CD4-positive, alpha-beta T cell treated with Interleukin-17A for 1 hour (primary cell): ENCODE results near the gene NOL8.

Experiments used
- DNase-seq: peaks from one replicate; pipeline ENCODE4 v3.0.0-alpha.2; 2020

The NOL8 gene

DNA sequence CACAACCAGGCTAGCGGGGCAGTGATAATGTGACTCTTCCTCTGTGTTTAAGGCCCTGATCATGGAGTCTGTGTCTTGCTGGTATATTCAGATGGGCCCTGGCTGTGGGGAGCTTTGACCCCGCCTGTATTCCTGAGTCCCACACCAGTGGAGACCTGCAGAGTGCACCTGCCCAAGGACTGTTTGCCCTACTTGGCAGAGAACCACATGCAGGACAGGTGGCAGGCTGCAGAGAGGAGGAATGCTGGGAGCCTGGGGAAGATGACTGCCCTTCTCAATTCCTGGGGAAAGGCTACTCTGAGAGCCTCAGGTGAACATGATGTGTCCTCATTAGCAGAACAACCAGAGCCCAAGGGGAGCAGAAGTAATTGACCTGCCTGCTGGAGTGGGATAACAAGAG is 67.8 kb downstream of the NOL8 start:
- DNase-seq: no peak

DNA sequence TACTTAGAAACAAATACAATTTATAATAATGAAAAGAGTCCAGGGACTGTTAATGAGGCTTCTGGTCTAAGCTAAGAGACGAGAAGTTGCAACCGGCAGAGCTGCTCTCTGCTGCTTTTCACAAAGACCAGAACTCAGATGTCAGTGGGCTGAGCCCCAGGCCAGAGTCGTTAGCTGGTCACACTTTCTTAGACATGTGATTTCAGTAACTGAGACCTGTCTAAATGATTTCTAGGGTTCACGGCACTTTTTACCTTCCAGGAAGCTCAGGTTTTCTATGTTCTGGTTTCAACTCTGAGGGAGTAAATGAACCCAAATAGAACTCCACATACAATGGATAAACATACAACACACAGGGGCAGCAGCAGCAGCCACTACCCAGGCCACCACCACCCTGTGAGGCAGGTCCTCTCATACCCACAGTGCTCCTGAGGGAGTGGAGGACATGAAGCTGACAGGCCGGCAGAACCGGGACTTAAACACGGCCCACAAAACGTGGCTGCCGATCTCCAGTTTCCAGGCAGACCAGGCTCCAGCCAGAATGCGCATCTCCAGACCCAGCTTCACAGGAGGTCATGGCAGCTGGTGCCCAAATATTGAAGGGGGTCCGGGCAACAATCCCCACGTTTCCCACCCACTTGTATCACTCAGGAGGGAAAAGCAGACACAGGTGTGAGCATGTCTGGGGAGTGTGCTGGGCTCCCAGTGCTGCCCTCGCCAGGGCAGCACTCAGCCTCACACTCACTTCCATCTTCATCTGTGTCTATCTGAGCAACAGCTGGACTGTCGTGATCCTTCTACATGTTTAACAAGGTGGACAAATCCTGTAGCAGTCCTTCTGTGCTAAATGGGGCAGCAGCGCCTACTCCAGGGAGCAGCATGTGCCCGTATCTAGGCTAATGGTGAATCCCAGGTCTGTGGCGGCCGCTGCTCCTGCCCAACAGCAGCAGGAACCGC is 70.5 kb downstream of the NOL8 start:
- no peak for DNase-seq

- no peak for DNase-seq
These were observed 71.5 kb downstream of the NOL8 start for GRCh38 chr9:92253656-92254055.

GRCh38 chr9:92247981-92248380 is 77.2 kb downstream of the NOL8 start:
- no peak for DNase-seq
